GM18867 (cell line): ENCODE results near the gene SLC38A8.

Source experiments
- ATAC-seq: cut with Tn5 transposase; IDR thresholded peaks from one replicate; pipeline ENCODE4 v1.9.1; 2021; ENCODE audit warnings: mild to moderate bottlenecking, moderate library complexity; ENCODE audit not compliant: unreplicated experiment

The SLC38A8 gene

GRCh38 chr16:83973077-83973476, 69.5 kb downstream of the SLC38A8 start:
- no peak for ATAC-seq

DNA sequence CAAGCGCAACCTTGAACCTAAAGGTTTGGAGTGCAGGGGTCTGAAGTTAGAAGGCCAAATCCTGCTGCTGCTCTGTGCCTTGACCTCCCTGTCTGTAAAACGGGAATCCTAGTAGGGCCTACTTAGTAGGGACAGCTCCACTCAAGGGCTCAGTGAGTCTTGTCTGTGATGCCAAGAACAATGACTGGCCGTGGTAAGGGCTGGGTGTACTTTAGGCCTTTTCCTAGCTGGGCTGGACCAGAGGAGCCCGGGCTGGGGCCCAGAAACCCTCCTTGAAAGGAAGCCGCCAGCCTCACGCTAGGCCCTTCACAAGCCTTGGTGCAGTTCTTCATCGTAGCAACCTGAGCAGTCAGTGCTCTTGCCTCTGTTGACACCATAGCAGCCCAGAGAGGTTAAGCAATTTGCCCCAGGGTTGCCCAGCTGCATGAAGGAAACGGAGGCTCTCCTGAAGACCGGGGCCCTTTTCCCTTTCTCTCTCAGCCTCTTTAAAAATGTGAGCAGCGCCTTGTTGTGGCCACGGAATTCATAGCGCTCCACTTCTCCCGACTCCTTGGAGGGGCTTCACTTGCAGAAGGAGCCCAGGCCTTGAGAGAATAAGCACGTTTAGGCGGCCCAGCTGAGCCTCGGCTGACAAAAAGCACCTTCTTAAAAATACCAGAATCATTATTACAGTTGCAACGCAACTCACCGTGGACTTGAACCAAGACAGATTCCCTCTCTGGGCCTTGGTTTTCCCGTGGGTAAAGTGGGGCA, 70.2 kb downstream of the SLC38A8 start:
- no peak for ATAC-seq

DNA sequence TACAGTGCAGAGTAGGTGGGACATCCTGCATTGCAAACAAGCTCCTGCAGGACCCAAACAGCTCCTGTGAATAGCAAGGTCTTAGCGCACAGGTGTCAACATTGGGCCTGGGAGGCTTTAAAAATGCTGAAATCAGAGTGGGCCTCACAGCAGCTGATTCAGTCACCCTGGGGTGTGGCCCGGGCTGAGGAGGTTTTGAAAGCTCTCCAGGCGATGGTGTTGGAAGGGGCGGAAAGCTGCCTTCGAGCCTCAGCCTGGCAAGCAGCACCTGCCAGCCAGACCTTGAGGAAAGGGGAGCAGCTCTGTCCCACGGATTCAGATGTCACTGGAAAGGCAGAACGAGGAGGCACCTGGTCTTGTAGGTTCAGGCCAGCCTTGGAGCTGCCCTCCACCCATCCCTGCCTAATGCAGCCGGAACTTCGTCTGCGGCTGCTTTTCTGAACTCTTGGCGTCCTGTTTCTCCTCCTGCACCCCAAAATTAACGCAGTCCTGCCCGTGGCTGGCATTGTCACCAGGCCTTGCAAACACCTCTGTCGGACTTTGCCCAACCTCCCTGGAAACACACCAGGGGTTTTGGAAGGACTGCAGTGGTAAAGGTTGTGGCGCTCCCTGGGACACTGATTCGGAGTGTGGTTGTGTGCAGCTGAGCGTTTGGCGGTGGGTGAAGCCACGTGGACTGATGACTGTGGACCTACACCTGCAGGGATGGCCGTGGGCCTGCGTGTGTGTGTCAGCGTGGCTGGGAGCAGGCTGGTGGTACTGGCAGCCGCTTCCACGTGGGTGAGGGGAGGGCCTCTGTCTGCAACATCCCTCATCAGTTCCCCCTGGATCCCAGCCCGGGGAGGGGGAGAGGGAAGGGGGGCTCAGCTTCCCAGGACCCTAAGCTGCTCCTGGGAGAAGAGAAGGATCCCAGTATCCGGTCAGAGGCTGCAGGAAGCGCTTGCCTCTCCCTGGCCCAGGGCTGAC, 71.1 kb downstream of the SLC38A8 start:
- ATAC-seq: no peak

- ATAC-seq: no peak
Measured at GRCh38 chr16:83970430-83970815, 72.2 kb downstream of the SLC38A8 start.

DNA sequence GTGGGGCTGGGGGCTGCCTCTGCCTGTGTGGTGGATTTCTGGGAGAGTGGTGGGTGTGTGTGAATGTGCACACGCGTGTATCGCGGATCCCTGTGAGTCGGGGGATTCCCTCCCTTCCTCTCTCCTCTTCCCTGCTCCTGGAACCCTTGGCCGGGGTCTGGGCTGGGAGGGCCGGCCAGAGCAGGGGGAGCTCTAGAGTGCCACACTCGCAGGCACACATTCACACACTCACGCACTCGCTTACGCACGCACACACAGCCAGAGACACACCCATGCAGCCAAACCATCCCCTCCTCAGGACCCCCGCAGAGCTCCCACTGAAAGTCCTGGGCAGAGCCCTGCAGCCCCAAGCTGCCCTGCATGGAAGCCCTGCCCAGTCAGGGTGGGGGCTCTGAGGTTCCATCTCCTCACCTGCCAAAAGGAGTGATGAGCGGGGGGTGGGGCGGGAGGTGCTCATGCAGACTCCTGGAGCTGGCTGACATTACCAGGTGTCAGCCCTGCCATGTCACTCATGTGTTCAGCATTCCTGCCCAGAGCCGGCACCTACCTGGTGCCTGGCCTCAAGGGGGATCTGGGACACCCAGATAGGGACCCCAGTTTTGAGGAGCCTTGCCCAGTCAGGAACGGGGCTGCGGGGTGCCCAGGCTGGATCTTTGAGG, 72.7 kb downstream of the SLC38A8 start:
- no peak for ATAC-seq

DNA sequence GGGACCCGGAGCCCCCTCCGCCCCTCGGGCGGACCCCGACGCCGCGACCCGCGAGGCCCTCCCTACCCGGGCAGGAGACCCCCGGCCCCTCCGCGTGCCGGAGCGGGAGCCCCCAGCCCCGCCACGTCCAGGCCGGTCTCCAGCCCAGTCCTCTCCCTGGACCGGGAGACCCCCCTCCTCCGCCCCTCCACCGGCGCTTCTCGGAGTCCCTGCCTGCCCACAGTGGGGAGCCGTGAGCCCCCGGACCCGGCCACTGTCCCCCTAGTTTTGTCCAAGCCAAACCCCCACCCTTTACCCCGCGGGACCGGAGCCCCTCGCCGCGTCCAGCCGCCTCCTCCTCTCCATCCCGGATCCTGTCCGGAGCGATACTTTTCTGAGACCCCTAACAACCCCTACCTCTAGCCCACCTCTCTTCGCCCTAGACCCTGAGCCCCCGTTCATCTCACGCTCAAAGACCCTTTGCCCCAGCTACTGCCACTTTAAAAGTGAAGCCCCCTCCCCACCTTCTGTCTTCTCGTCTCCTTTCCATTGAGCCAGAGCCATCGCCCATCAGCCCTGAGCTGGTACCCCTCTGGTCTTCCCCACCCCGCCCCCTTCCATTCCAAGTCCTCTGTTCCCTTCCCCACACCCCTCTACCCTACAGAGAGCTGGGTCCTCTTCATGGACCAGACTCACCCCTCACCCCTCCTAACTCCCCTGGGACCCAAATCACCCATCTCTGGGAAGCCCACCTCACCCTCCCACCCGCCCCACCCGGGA, 73.5 kb downstream of the SLC38A8 start:
- ATAC-seq: no peak

- no peak for ATAC-seq
Measured at GRCh38 chr16:83968306-83968851, 74.2 kb downstream of the SLC38A8 start.

GRCh38 chr16:83967838-83968305, 74.7 kb downstream of the SLC38A8 start, which contains the start of gene NECAB2:
Gene NECAB2, plus strand, starts transcription at chr16:83968244. Its CDS starts 405 bp downstream, at chr16:83968649.
- ATAC-seq: no peak

DNA sequence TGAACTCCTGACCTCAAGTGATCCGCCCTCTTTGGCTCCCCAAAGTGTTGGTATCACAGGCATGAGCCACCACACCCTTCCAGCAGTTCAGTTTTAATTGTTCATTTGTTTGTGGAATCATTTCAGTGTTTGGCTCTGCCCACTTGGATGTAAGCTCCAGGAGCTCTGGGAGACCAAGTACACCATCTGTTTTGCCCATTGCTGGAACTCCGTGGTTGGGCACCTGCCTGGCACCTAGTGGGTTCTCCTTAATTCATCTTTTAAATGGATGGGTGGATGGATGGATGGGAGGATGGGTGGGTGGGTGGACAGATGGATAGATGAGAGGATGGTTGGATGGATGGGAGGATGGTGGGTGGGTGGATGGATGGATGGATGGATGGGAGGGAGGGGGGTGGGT, 75.5 kb downstream of the SLC38A8 start:
- ATAC-seq: no peak

- no peak for ATAC-seq
Measured at GRCh38 chr16:83966153-83966696, 76.4 kb downstream of the SLC38A8 start.

- ATAC-seq: no peak
Measured at GRCh38 chr16:83965444-83966152, 77.0 kb downstream of the SLC38A8 start.

DNA sequence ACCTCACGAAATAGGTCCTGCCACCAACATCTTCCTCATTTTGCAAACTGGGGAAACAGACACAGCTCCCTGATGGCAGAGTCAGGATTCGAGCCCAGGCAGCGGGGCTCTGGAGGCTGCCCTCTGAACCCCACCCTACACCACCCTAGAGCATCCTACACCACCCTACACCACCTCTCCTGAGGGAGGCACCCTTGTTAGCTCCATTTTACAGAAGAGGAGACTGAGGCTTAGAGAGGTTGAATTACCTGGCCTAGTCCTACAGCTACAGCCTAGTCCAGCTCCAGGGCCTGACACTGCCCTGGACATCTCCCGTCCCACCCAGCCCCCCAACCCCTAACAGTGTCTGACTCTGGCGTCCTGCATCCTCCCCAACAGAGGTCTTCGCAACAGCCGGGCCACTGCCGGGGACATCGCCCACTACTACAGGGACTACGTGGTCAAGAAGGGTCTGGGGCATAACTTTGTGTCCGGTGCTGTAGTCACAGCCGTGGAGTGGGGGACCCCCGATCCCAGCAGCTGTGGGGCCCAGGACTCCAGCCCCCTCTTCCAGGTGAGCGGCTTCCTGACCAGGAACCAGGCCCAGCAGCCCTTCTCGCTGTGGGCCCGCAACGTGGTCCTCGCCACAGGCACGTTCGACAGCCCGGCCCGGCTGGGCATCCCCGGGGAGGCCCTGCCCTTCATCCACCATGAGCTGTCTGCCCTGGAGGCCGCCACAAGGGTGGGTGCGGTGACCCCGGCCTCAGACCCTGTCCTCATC, 77.7 kb downstream of the SLC38A8 start:
- no peak for ATAC-seq

DNA sequence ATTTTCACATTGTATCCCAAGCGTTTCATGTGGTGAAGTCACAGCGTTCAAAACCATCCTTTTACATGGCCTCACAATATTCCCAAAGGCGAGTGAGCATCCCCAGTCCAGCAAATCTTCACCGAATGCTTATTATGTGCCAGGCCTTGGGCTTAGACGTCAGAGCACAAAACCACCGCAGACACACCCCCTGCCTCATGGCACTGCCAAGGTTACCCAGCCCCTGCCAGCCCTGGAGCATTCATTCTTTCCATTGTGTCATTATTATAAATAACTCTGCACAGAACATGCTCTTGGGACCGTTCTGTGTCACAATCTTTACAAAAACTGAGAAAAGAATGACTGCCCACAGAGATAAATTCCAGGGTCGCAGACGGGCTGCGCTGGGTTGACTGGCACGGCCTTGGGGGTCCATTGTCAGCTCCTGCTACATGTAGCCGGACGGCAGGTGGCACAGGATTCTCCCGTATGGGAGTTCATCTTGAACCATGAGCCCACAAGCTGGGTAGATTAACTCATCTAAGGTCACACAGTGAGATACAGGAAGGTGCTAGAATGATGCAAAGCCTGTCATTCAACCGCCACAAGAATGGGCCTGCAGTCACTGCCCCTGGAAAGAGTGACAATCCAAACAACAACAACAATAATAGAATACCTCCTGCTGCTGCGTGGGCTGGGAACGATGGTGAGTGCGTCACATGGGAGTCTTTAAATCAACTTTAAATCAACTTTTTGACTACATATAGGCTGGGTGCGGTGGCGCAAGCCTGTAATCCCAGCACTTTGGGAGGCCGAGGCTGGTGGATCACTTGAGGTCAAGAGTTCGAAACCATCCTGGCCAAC, 79.1 kb downstream of the SLC38A8 start:
- ATAC-seq: no peak

GRCh38 chr16:83961591-83961990, 81.0 kb downstream of the SLC38A8 start:
- ATAC-seq: no peak

- ATAC-seq: no peak
Measured at GRCh38 chr16:83960521-83961249, 81.9 kb downstream of the SLC38A8 start.
